GM18507 (cell line): ENCODE data around the gene ATP9B.
"Not testable (repeated sequence)": the region's sequence is repeated elsewhere in the genome, so short reads cannot be mapped to it uniquely, and the experiment has no call there.

ENCODE experiments used
- DNase-seq: peaks from one replicate; pipeline ENCODE4 v3.0.0; 2011; ENCODE audit warnings: low read depth; ENCODE audit not compliant: insufficient read length; ENCODE audit errors: extremely low spot score
- FAIRE-seq: peaks from 2 replicates; lab custom pipeline; 2011; peaks lifted over from hg19 to GRCh38; lab: Jason Lieb, UNC

Gene ATP9B

GRCh38 chr18:79070486-79070885 is 1.3 kb downstream of the ATP9B start:
- DNase-seq, result no peak
- no peak for FAIRE-seq

GRCh38 chr18:79071037-79071436 is 1.8 kb downstream of the ATP9B start:
- DNase-seq, result no peak
- FAIRE-seq, result no peak

GRCh38 chr18:79071503-79072210 is 2.5 kb downstream of the ATP9B start:
- FAIRE-seq, result no peak
- DNase-seq, result no peak

- not testable (repeated sequence) for DNase-seq, FAIRE-seq
These were observed 3.5 kb downstream of the ATP9B start for GRCh38 chr18:79072655-79073054.

GRCh38 chr18:79077181-79077580 is 8.0 kb downstream of the ATP9B start:
- DNase-seq (no peak), FAIRE-seq (no peak)

GRCh38 chr18:79078791-79079190 is 9.6 kb downstream of the ATP9B start:
- FAIRE-seq, DNase-seq: not testable (repeated sequence)

GRCh38 chr18:79092874-79093273 is 23.7 kb downstream of the ATP9B start:
- DNase-seq, result no peak
- no peak for FAIRE-seq

- DNase-seq (no peak), FAIRE-seq (no peak)
These were observed 24.8 kb downstream of the ATP9B start for GRCh38 chr18:79093986-79094385.

GRCh38 chr18:79095216-79095615 is 26.0 kb downstream of the ATP9B start:
- no peak for FAIRE-seq
- DNase-seq, result no peak

- FAIRE-seq (no peak), DNase-seq (no peak)
These were observed 31.8 kb downstream of the ATP9B start for GRCh38 chr18:79100944-79101343.

GRCh38 chr18:79102886-79103285 is 33.7 kb downstream of the ATP9B start:
- DNase-seq, result no peak
- FAIRE-seq, result no peak

GRCh38 chr18:79104137-79104536 is 34.9 kb downstream of the ATP9B start:
- no peak for FAIRE-seq
- DNase-seq, result no peak

GRCh38 chr18:79105455-79105854 is 36.3 kb downstream of the ATP9B start:
- FAIRE-seq, result no peak
- no peak for DNase-seq

- no peak for FAIRE-seq
These were observed 36.9 kb downstream of the ATP9B start for GRCh38 chr18:79106084-79106483.

GRCh38 chr18:79107886-79108285 is 38.7 kb downstream of the ATP9B start:
- FAIRE-seq (no peak), DNase-seq (no peak)

More at GRCh38 chr18:79106084-79106483, 36.9 kb downstream of the ATP9B start:
- no peak for DNase-seq

GRCh38 chr18:79108549-79109215 is 39.5 kb downstream of the ATP9B start:
- DNase-seq (no peak), FAIRE-seq (no peak)

GRCh38 chr18:79111483-79111882 is 42.3 kb downstream of the ATP9B start:
- no peak for DNase-seq
- FAIRE-seq, result no peak

- DNase-seq (no peak), FAIRE-seq (no peak)
These were observed 48.2 kb downstream of the ATP9B start for GRCh38 chr18:79117385-79117784.

- no peak for DNase-seq
- FAIRE-seq, result no peak
These were observed 48.6 kb downstream of the ATP9B start for GRCh38 chr18:79117788-79118187.

GRCh38 chr18:79118797-79119196 is 49.6 kb downstream of the ATP9B start:
- DNase-seq (no peak), FAIRE-seq (no peak)
